Measurements from ENCODE around the gene USF2.
"Not testable (repeated sequence)": the region's sequence is repeated elsewhere in the genome, so short reads cannot be mapped to it uniquely, and the experiment has no call there.

USF2 gene

DNA sequence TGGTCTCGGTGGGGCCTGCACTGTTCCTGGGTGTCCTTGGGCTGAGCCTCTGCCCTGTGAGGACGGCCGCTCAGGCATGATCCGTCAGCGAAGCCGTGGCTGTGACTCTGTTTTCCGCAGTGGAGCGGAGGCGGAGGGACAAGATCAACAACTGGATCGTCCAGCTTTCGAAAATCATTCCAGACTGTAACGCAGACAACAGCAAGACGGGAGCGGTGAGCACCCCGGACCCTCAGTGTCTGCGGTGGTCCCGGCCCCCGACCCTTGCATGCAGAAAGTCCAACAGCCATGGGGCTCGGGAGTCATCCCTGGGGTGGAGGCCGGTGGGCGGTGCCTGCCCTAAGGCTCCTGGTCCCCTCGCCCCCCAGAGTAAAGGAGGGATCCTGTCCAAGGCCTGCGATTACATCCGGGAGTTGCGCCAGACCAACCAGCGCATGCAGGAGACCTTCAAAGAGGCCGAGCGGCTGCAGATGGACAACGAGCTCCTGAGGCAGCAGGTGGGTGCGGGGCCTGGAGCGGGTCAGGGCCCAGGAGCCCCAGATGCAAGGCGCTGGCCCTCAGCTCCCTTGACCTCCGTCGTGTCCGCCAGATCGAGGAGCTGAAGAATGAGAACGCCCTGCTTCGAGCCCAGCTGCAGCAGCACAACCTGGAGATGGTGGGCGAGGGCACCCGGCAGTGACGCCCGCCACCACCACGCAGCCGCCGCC lies 10.0 kb downstream of the USF2 start:
- H3K4me3 ChIP-seq: no peak overlapping the region
- in situ Hi-C loops (cut with MboI; ENCODE audit: low sequenced_read_pairs): no loop called here
- H3K4me1 ChIP-seq: no peaks in the 10 kb centered on the region
- H3K36me3 ChIP-seq (replicated peaks): peaks cover 15% of the 10 kb centered on the region
- no peaks in the 10 kb centered on the region for H3K9me3 ChIP-seq
- no peak for DNase-seq (ENCODE audit: low spot score in 2 of 2)
- H3K27me3 ChIP-seq (ENCODE audit: low read depth): peaks cover 19% of the 10 kb centered on the region

DNA sequence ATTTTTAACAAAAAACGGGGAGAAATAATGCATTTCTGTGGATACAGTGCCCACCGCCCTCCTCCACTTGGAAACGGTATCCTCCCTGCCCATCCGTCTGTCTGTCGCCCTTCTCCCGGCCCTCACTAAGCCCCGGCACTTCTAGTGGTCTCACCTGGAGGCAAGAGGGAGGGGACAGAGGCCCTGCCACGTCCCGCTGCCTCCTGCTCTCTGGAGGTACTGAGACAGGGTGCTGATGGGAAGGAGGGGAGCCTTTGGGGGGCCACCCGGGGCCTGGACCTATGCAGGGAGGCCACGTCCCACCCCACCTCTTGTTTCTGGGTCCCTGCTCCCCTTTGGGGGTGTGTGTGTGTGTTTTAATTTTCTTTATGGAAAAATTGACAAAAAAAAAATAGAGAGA lies 10.6 kb downstream of the USF2 start:
- Histone ChIP-seq H3K4me3 (no peak overlapping the region), H3K4me1 (no peaks in the 10 kb centered on the region), H3K36me3 (replicated peaks) (peaks cover 8% of the 10 kb centered on the region), H3K9me3 (no peaks in the 10 kb centered on the region), H3K27me3 (ENCODE audit: low read depth) (peaks cover 19% of the 10 kb centered on the region)
- no peak for DNase-seq (ENCODE audit: low spot score in 2 of 2)
- in situ Hi-C loops (cut with MboI; ENCODE audit: low sequenced_read_pairs): no loop called here

DNA sequence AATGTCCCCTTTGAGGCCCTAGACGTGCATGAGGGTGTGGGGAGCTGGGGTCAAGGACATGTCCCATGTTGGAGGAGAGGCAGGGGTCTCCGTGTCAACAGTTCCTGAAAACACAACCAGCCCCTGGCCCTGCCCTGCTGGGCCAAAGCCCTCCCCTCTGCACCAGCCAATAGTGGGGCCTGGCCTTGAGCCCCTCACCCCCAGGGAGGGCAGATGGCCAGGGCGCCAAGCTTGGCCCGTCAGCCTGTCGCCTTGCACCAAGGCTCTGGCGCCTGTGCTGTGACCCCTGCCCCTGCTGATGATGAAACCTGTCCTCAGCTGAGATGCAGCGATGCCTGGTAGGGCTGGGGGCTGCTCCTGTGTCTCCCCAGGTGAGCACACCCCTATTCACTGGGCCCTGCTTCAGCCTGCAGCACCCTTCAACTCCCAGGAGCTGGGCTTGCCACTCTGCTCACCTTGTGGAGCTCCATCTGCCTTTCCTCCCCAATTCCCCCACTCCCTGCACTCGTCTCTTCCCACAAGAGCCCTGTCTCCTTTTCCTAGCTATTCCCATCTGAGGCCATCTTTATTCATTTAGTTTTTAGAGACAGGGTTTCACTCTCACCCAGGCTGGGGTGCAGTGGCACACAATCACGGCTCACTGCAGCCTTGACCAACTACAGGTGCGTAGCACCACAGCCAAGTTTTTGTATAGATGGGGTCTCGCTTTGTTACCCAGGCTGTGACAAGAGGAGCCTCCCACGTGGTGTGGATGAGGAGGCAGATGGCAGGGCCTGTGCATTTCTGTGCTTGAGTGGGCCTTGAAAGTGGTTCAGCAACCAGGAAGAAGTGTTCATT lies 11.4 kb downstream of the USF2 start:
- H3K9me3 ChIP-seq: no peaks in the 10 kb centered on the region
- no peaks in the 10 kb centered on the region for H3K4me1 ChIP-seq
- peaks cover 4% of the 10 kb centered on the region; the same call in 1 of the 2 replicates for H3K36me3 ChIP-seq (replicated peaks)
- no peak for DNase-seq (ENCODE audit: low spot score in 2 of 2)
- in situ Hi-C loops (cut with MboI; ENCODE audit: low sequenced_read_pairs): no loop called here
- no peak overlapping the region for H3K4me3 ChIP-seq
- H3K27me3 ChIP-seq (ENCODE audit: low read depth): peaks cover 22% of the 10 kb centered on the region

DNA sequence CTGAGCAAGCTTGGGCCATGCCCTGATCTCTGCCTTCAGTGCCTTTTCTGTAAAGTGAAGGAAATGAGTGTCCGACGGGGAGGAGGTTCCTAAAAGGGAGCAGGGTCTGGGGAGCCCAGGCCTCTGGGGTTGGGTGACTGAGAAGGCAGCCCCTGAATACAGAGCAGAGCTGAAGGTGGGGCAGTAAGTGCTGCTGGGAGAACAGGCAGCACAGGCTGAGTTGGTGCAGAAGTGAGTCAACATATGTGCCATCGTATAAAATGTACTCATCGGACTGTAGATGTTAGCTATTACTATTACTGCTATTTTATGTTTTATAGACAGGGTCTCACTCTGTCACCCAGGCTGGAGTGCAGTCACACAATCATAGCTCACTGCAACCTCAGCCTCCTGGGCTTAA lies 12.5 kb downstream of the USF2 start:
- Histone ChIP-seq H3K36me3 (replicated peaks) (peaks cover 4% of the 10 kb centered on the region; the same call in 1 of the 2 replicates), H3K4me1 (no peaks in the 10 kb centered on the region), H3K27me3 (ENCODE audit: low read depth) (peaks cover 22% of the 10 kb centered on the region), H3K4me3 (no peak overlapping the region), H3K9me3 (no peaks in the 10 kb centered on the region)
- in situ Hi-C loops (cut with MboI; ENCODE audit: low sequenced_read_pairs): no loop called here
- DNase-seq (ENCODE audit: low spot score in 2 of 2): no peak

DNA sequence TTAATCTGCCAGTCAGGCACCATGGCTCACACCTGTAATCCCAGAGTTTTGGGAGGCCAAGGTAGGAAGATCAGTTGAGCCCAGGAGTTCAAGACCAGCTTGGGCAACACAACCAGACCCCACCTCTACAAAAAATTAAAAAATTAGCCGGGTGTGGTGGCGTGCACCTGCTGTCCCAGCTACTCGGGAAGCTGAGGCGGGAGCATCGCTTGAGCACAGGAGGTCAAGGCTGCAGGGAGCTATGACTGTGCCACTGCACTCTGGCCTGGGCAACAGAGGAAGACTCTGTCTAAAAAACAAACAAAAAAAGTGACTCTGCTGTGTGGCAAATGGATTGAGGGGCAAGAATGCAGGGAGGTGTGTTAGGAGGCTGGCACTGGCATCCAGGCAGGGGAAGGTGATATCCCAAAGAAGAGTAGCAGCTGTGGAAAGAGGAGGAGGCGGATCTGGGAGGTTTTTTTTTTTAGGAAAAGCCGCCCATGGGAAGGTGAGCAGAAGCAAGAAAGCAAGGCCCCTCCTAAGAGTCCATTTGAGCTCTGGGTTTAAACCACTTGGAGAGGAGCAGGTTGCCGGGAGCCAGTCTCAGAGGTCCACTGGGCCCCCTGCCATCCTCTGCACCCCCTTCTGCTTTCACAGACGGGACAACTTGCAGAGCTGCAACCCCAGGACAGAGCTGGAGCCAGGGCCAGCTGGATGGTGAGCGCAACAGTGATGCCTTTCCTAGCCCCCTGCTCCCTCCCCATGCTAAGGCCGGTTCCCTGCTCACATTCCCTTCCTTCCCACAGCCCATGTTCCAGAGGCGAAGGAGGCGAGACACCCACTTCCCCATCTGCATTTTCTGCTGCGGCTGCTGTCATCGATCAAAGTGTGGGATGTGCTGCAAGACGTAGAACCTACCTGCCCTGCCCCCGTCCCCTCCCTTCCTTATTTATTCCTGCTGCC lies 15.7 kb downstream of the USF2 start:
- H3K4me1 ChIP-seq: no peaks in the 10 kb centered on the region
- H3K27me3 ChIP-seq (ENCODE audit: low read depth): peaks cover 22% of the 10 kb centered on the region
- DNase-seq (ENCODE audit: low spot score in 2 of 2): no peak
- no peaks in the 10 kb centered on the region for H3K9me3 ChIP-seq
- in situ Hi-C loops (cut with MboI; ENCODE audit: low sequenced_read_pairs): no loop called here
- H3K4me3 ChIP-seq: no peak overlapping the region
- H3K36me3 ChIP-seq (replicated peaks): no peaks in the 10 kb centered on the region; the same call in 1 of the 2 replicates

DNA sequence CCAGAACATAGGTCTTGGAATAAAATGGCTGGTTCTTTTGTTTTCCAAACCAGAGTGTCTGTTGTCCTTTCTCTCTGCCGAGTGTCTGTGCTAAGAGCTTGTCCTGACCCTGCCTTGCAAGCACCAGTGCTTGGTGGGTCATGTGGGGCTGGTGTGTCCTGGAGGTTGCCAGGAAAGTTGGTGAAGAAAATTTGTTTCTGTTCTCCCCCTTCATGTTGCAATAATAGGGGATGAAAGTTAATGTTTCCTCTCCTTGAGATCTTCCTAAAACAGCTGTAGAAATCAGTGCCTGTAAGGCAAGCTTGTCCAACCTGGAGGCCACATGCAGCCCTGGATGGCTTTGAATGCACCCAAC lies 16.3 kb downstream of the USF2 start:
- in situ Hi-C loops (cut with MboI; ENCODE audit: low sequenced_read_pairs): no loop called here
- Histone ChIP-seq H3K4me1 (no peaks in the 10 kb centered on the region), H3K9me3 (no peaks in the 10 kb centered on the region), H3K4me3 (no peak overlapping the region), H3K36me3 (replicated peaks) (no peaks in the 10 kb centered on the region), H3K27me3 (ENCODE audit: low read depth) (peaks cover 22% of the 10 kb centered on the region)
- DNase-seq (ENCODE audit: low spot score in 2 of 2): no peak

DNA sequence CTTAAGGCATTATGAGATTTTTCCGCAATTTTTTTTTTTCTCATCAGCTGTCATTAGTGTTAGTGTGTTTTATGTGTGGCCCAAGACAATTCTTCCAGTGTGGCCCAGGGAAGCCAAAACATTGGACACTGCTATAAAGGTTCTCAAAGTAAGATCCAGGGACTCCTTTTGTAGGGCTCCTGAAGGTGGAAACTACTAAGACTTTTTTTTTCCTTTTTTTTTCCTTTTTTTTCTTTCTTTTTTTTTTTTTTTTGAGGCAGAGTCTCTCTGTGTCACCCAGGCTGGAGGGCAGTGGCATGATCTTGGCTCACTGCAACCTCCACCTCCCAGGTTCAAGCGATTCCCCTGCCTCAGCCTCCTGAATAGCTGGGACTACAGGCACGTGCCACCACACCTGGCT lies 16.7 kb downstream of the USF2 start:
- H3K4me1 ChIP-seq; DNase-seq (ENCODE audit: low spot score in 2 of 2); H3K4me3 ChIP-seq; H3K9me3 ChIP-seq; H3K36me3 ChIP-seq (replicated peaks); in situ Hi-C loops (cut with MboI; ENCODE audit: low sequenced_read_pairs): not testable (repeated sequence)
- peaks cover 22% of the 10 kb centered on the region for H3K27me3 ChIP-seq (ENCODE audit: low read depth)

DNA sequence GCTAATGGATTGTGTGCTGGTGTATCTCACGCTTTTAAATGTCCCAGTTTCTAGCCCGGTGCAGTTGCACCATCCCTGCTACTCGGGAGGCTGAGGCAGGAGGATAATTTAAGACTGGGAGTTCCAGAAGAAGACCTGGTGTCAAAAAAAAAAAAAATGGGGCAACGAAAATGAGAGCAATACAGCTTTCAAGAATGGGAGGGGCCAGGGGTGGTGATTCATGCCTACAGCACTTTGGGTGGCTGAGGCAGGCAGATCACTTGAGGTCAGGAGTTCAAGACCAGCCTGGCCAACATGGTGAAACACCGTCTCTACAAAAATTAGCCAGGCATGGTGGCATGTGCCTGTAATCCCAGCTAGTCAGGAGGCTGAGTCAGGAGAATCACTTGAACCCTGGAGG lies 17.3 kb downstream of the USF2 start:
- H3K9me3 ChIP-seq; H3K36me3 ChIP-seq (replicated peaks); DNase-seq (ENCODE audit: low spot score in 2 of 2); H3K4me1 ChIP-seq; in situ Hi-C loops (cut with MboI; ENCODE audit: low sequenced_read_pairs); H3K4me3 ChIP-seq: not testable (repeated sequence)
- peaks cover 22% of the 10 kb centered on the region for H3K27me3 ChIP-seq (ENCODE audit: low read depth)

DNA sequence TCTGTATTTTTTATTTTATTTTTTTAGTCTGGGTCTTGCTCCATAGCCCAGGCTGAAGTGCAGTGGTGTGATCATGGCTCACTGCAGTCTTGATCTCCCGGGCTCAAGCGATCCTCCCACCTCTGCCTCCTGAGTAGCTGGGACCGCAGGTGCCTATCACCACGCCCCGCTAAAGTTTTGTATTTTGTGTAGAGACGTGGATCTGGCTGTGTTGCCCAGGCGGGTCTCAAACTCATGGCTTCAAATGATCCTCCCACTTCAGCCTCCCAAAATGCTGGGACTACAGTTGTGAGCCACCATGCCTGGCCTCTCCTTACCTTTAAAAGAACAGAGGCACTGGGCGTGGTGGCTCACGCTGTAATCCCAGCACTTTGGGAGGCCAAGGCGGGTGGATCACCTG lies 19.0 kb downstream of the USF2 start:
- in situ Hi-C loops (cut with MboI; ENCODE audit: low sequenced_read_pairs): no loop called here
- no peaks in the 10 kb centered on the region for H3K9me3 ChIP-seq
- H3K36me3 ChIP-seq (replicated peaks): no peaks in the 10 kb centered on the region
- no peak overlapping the region for H3K4me3 ChIP-seq
- H3K4me1 ChIP-seq: no peaks in the 10 kb centered on the region
- H3K27me3 ChIP-seq (ENCODE audit: low read depth): peaks cover 9% of the 10 kb centered on the region
- DNase-seq (ENCODE audit: low spot score in 2 of 2): no peak

DNA sequence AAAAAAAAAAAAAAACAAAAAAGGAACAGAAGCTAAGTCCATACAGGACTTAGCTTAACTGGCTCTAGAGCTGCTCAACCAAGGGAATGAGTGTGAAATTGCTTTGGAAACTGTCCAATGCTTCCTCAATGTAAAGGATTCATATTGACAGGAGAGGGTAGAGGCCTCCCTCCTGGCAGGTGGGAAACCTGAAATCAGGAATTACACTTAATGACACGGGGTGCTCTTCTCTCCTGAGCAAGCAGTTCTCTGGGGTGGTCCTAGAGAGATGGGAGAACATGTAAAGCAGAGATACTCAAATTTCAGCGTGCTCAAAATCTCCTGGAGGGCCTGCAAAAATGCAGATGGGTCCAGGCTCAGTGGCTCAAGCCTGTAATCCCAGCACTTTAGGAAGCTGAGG lies 19.6 kb downstream of the USF2 start:
- in situ Hi-C loops (cut with MboI; ENCODE audit: low sequenced_read_pairs): no loop called here
- no peak for DNase-seq (ENCODE audit: low spot score in 2 of 2)

DNA sequence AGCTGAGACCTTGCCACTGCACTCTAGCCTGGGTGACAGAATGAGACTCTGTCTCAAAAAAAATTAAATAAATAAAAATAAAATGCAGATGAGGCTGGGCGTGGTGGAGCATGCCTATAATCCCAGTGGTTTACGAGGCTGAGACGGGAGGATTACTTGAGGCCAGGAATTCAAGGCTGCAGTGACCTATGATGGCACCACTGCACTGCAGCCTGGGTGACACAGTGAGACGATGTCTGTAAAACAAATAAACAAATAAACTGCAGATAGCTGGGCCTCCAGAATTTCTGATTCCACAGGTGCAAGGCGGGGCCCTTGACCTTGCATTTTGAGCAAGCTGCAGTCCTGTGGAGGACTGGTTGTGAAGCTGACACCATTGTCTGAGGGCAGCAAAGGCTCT lies 20.1 kb downstream of the USF2 start:
- in situ Hi-C loops (cut with MboI; ENCODE audit: low sequenced_read_pairs): no loop called here
- H3K4me1 ChIP-seq: no peaks in the 10 kb centered on the region
- H3K9me3 ChIP-seq: no peaks in the 10 kb centered on the region
- no peak for DNase-seq (ENCODE audit: low spot score in 2 of 2)
- no peaks in the 10 kb centered on the region for H3K36me3 ChIP-seq (replicated peaks)
- no peak overlapping the region for H3K4me3 ChIP-seq
- H3K27me3 ChIP-seq (ENCODE audit: low read depth): 0 out of 2 replicates have a peak, but pooled peaks cover 2% of the 10 kb centered on the region

More for the DNA sequence above, 19.6 kb downstream of the USF2 start:
- H3K27me3 ChIP-seq (ENCODE audit: low read depth): peaks cover 3% of the 10 kb centered on the region
- H3K36me3 ChIP-seq (replicated peaks): no peaks in the 10 kb centered on the region
- no peak overlapping the region for H3K4me3 ChIP-seq
- H3K4me1 ChIP-seq: no peaks in the 10 kb centered on the region
- H3K9me3 ChIP-seq: no peaks in the 10 kb centered on the region

DNA sequence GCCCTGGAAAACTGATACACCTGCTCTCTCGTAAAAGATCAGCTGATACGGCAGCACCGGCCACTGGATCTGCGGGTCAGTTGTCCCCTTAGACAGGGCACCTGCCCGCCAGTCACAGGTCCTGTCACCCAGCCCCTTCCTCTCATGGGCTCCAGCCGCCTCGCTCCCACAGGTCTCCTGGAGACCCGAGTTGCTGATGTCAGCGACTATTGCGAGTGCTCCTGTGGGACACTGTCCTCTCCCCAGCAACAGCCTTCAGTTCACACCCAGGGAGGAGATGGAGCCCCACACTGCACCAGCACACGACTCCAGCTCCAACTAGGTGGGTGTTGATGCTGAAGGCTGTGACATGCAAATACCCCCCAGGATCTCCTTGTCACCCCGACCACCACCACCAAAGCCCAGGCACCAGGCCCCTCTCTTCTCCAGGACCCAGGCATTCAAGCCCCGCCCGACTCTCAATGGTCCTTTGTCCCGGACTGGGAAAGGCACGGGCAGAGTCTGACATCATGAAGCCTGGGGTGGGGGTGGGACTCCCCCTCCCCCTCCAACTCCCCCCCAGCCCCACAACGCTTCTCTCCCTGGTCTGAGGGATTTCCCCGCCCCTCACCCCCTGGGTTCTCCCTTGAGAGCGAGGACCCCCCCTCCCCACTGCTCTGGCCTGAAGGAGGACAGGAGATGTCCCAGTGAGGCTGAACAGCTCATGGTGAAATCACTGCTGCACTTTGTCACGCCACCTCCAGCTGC lies 21.8 kb downstream of the USF2 start:
- in situ Hi-C loops (cut with MboI; ENCODE audit: low sequenced_read_pairs): no loop called here
- Histone ChIP-seq H3K27me3 (ENCODE audit: low read depth) (no peaks in the 10 kb centered on the region), H3K9me3 (no peaks in the 10 kb centered on the region), H3K4me3 (no peak overlapping the region), H3K4me1 (no peaks in the 10 kb centered on the region), H3K36me3 (replicated peaks) (no peaks in the 10 kb centered on the region)
- DNase-seq (ENCODE audit: low spot score in 2 of 2): no peak

DNA sequence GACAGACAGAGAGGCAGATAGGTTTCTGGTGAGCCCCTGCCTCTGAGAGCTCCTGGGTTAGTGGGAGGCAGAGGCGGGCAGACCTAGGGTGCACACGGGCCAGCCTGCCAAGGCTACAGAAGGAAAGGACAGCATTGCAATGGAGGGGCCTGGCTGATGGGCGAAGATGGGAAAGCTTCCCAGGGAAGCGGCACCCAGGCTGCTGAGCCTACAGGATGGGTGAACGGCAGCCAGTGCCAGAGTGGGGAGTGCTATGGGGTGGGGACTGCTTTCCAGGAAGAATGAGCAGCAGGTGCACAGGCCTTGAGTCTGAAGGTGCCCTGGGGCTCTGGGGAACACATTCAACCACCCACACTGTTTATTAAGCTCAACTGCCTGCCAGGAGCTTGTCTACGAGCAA lies 22.5 kb downstream of the USF2 start:
- no peak for DNase-seq (ENCODE audit: low spot score in 2 of 2)
- in situ Hi-C loops (cut with MboI; ENCODE audit: low sequenced_read_pairs): no loop called here
- Histone ChIP-seq H3K36me3 (replicated peaks) (no peaks in the 10 kb centered on the region), H3K27me3 (ENCODE audit: low read depth) (no peaks in the 10 kb centered on the region), H3K4me3 (no peak overlapping the region), H3K9me3 (no peaks in the 10 kb centered on the region), H3K4me1 (no peaks in the 10 kb centered on the region)
